ENCODE measurements around the gene MCU.

- TF ChIP-seq POLR2A (IDR thresholded peaks at IDR 0.05; ENCODE audit: low read depth, low read length) (no peak), POLR2AphosphoS5 (IDR thresholded peaks at IDR 0.05; ENCODE audit: low read depth, low read length) (no peak)
Measured at GRCh38 chr10:72763201-72763600, 71.3 kb downstream of the MCU start.

Measured in GM12892 (cell line).